HCT116 (cell line): Measurements from ENCODE around the gene CCDC172.

Experiments
- EGR1 ChIP-seq: IDR thresholded peaks from 2 replicates; pipeline ENCODE4 v1.6.1; 2012; ENCODE audit warnings: low read depth
- FOSL1 ChIP-seq: IDR thresholded peaks from 2 replicates; pipeline ENCODE4 v1.6.1; 2012; ENCODE audit warnings: low read depth
- SIN3A ChIP-seq: IDR thresholded peaks from 2 replicates; pipeline ENCODE4 v1.6.1; 2012; ENCODE audit warnings: low read depth
- SP1 ChIP-seq: IDR thresholded peaks from 2 replicates; pipeline ENCODE4 v1.6.1; 2012; ENCODE audit warnings: low read depth
- YY1 ChIP-seq: IDR thresholded peaks from 2 replicates; pipeline ENCODE4 v1.6.1; 2011; ENCODE audit warnings: low read length, low read depth, moderate library complexity, mild to moderate bottlenecking; ENCODE audit not compliant: insufficient replicate concordance; ENCODE audit errors: extremely low read depth
- TF ChIP-seq, protein P1 (sequence below), 3 experiments: fragments of 200-600 bp in 1 of 3; sonication (generic) in 1 of 3; IDR thresholded peaks in 2 of 3; conservative IDR thresholded peaks in 1 of 3; 2 replicates each; pipeline ENCODE4 v1.5.1; 2012 to 2017; ENCODE audit warnings: low read depth in 2 of 3, low read length in 2 of 3, antibody characterized with exemption in 1 of 3, borderline replicate concordance in 1 of 3, control low read depth in 1 of 3, mild to moderate bottlenecking in 1 of 3, mixed read lengths in 1 of 3, mixed run types in 1 of 3, moderate library complexity in 1 of 3; ENCODE audit not compliant: insufficient read depth in 1 of 3
- TF ChIP-seq, protein P2 (sequence below): IDR thresholded peaks from 2 replicates; pipeline ENCODE4 v1.6.1; 2012
- TF ChIP-seq, protein P3 (sequence below): IDR thresholded peaks from 2 replicates; pipeline ENCODE4 v1.6.1; 2012; ENCODE audit warnings: low read depth
- TF ChIP-seq, protein P4 (sequence below): IDR thresholded peaks from 2 replicates; pipeline ENCODE4 v1.6.1; 2012

DNA sequence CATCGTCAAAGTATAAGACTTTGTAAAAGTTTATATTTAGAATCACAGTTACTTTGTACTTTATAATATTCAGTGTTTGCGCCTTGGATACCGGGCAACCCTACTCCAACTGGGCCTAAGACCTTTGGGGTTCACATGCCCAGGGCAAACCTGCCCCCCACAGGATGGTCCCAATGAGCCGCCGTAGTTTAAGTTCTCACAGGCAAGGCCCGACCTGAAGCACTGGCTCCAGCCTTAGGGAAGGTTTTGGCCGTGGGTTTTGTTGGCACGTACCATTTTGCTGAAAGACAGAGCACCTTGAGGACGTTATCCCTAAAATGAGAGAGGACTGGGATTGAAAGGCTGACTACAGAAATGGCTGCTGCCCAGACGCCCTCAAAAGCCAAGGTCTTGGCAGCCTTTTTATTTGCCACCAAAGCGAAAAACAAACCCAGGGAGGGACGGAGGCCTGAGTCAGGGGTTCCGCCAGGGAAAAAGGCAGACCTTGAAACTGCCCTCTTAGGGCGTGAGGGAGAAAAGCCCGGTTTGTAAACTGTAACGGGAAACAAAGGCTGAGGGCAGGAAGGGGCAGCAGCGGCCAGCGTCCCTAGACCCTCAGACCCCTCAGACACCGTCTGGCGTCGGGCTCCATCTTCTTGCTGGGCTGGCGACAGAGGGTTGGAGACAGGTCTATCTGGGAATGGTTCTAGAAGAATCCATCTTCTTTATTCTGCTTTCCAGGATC, at the start of gene CCDC172:
- TF ChIP-seq, protein P1, sequence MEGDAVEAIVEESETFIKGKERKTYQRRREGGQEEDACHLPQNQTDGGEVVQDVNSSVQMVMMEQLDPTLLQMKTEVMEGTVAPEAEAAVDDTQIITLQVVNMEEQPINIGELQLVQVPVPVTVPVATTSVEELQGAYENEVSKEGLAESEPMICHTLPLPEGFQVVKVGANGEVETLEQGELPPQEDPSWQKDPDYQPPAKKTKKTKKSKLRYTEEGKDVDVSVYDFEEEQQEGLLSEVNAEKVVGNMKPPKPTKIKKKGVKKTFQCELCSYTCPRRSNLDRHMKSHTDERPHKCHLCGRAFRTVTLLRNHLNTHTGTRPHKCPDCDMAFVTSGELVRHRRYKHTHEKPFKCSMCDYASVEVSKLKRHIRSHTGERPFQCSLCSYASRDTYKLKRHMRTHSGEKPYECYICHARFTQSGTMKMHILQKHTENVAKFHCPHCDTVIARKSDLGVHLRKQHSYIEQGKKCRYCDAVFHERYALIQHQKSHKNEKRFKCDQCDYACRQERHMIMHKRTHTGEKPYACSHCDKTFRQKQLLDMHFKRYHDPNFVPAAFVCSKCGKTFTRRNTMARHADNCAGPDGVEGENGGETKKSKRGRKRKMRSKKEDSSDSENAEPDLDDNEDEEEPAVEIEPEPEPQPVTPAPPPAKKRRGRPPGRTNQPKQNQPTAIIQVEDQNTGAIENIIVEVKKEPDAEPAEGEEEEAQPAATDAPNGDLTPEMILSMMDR (IDR thresholded peaks at IDR 0.05 in 2 of 3, conservative IDR thresholded peaks at IDR 0.05 in 1 of 3; ENCODE audit: borderline replicate concordance in 1 of 3, insufficient read depth in 1 of 3, low read depth in 2 of 3, low read length in 2 of 3) = no peak
- no peak for TF ChIP-seq EGR1
- TF ChIP-seq YY1 = no peak
- TF ChIP-seq FOSL1 = no peak
- TF ChIP-seq SP1 = no peak
- TF ChIP-seq, protein P2, sequence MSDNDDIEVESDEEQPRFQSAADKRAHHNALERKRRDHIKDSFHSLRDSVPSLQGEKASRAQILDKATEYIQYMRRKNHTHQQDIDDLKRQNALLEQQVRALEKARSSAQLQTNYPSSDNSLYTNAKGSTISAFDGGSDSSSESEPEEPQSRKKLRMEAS = no peak
- no peak for TF ChIP-seq SIN3A
- TF ChIP-seq, protein P3, sequence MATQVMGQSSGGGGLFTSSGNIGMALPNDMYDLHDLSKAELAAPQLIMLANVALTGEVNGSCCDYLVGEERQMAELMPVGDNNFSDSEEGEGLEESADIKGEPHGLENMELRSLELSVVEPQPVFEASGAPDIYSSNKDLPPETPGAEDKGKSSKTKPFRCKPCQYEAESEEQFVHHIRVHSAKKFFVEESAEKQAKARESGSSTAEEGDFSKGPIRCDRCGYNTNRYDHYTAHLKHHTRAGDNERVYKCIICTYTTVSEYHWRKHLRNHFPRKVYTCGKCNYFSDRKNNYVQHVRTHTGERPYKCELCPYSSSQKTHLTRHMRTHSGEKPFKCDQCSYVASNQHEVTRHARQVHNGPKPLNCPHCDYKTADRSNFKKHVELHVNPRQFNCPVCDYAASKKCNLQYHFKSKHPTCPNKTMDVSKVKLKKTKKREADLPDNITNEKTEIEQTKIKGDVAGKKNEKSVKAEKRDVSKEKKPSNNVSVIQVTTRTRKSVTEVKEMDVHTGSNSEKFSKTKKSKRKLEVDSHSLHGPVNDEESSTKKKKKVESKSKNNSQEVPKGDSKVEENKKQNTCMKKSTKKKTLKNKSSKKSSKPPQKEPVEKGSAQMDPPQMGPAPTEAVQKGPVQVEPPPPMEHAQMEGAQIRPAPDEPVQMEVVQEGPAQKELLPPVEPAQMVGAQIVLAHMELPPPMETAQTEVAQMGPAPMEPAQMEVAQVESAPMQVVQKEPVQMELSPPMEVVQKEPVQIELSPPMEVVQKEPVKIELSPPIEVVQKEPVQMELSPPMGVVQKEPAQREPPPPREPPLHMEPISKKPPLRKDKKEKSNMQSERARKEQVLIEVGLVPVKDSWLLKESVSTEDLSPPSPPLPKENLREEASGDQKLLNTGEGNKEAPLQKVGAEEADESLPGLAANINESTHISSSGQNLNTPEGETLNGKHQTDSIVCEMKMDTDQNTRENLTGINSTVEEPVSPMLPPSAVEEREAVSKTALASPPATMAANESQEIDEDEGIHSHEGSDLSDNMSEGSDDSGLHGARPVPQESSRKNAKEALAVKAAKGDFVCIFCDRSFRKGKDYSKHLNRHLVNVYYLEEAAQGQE = no peak
- TF ChIP-seq, protein P4, sequence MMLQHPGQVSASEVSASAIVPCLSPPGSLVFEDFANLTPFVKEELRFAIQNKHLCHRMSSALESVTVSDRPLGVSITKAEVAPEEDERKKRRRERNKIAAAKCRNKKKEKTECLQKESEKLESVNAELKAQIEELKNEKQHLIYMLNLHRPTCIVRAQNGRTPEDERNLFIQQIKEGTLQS = no peak
